K562 (cell line): Measurements from ENCODE around the gene ARHGEF1. TPM values are rescaled to one million over a fixed set of nuclear protein-coding genes. Genes with fewer than 3 reads are reported as not detected.

Experiments
- CHD7 ChIP-seq: fragments of 200-600 bp; sonication (generic); IDR thresholded peaks from one replicate; pipeline ENCODE4 v1.6.1; 2012; ENCODE audit warnings: mild to moderate bottlenecking, low read depth, low read length, inconsistent platforms
- E2F3 ChIP-seq: fragments of 250-450 bp; sonication (Bioruptor Pico); IDR thresholded peaks from 2 replicates; pipeline ENCODE4 v1.4.0; 2020; ENCODE audit warnings: mild to moderate bottlenecking
- HBP1 ChIP-seq: fragments of 450-650 bp; formaldehyde crosslinking; IDR thresholded peaks from 2 replicates; pipeline ENCODE4 v1.4.0; 2022; ENCODE audit warnings: missing genetic modification characterization
- HMBOX1 ChIP-seq: sonication (generic); IDR thresholded peaks from 2 replicates; pipeline ENCODE4 v1.6.1; 2016
- HNRNPK ChIP-seq: fragments of 200-400 bp; formaldehyde crosslinking; IDR thresholded peaks from one replicate; pipeline ENCODE4 v1.6.1; 2018; ENCODE audit warnings: mild to moderate bottlenecking, low read depth, low read length; ENCODE audit not compliant: poor library complexity, severe bottlenecking
- PHTF2 ChIP-seq: fragments of 250-450 bp; sonication (Bioruptor Pico); IDR thresholded peaks from 2 replicates; pipeline ENCODE4 v1.5.0; 2021; ENCODE audit warnings: mild to moderate bottlenecking
- RFX1 ChIP-seq: fragments of 450-650 bp; IDR thresholded peaks from 2 replicates; pipeline ENCODE4 v1.6.1; 2016; ENCODE audit warnings: mild to moderate bottlenecking, moderate library complexity
- ZNF174 ChIP-seq: fragments of 250-450 bp; sonication (Bioruptor Pico); IDR thresholded peaks from 2 replicates; pipeline ENCODE4 v1.4.0; 2020; ENCODE audit warnings: mild to moderate bottlenecking
- polyA plus RNA-seq, 8 experiments: library from polyadenylated mRNA; depleted of rRNA in 4 of 8; stranded (reverse) in 5 of 8; unstranded in 3 of 8; fragments of >200 nt; fragmentation: Nextera tagmentation in 2 of 8; fragmentation: Illumina TruSeq in 1 of 8; extraction: Ambion mirVana in 2 of 8; extraction: Trizol in 1 of 8; gene quantifications; 2 replicates each; pipeline versions ENCODE4 v1.2.1 to v1.2.3, GENCODE V29; 2011 to 2014; ENCODE audit warnings: inconsistent platforms in 1 of 8, missing spikeins in 1 of 8
- total RNA-seq, 7 experiments: library from RNA; depleted of rRNA in 6 of 7; stranded (reverse); fragments of >200 nt in 6 of 7; fragmentation: Illumina TruSeq in 2 of 7; extraction: Trizol in 2 of 7; gene quantifications; 2 replicates each; pipeline versions ENCODE4 v1.2.1 to v1.2.3, GENCODE V29; 2011 to 2021; ENCODE audit warnings: low replicate concordance in 1 of 7
- TF ChIP-seq, protein P1 (sequence below): sonication (generic); formaldehyde crosslinking; IDR thresholded peaks from 2 replicates; pipeline ENCODE4 v1.8.1; 2023; ENCODE audit warnings: mild to moderate bottlenecking, missing genetic modification reagents
- TF ChIP-seq, protein P2 (sequence below): fragments of 450-650 bp; IDR thresholded peaks from 2 replicates; pipeline ENCODE4 v1.6.1; 2016; ENCODE audit warnings: missing biosample characterization, missing genetic modification characterization

ARHGEF1 gene
- total and polyA plus RNA-seq, 9 of the 15 experiments (the other 6 are each of a cell fraction or from before 2014, with no cell fraction given), result 1.9 to 149 (median 29.8) TPM

DNA sequence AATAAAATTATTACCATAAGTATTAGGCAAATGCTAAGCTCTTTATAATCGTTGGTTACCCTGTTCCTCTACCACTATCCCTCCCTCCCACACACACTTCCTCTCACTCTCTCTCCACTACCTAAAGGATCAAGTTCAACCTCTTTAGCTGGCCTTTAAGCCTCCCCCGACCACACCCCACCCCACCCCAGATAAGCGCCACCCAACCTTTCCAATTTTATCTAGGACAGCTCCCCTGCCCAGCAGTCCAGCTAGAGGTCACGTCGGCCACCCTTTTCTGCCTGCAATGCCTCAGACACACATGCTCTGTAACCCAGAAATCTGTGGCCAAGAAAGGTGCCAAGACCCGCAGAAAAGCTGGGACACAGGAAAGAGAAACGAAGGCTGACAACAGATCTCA lies 39.6 kb upstream of the ARHGEF1 start (continued):
- TF ChIP-seq, protein P1, sequence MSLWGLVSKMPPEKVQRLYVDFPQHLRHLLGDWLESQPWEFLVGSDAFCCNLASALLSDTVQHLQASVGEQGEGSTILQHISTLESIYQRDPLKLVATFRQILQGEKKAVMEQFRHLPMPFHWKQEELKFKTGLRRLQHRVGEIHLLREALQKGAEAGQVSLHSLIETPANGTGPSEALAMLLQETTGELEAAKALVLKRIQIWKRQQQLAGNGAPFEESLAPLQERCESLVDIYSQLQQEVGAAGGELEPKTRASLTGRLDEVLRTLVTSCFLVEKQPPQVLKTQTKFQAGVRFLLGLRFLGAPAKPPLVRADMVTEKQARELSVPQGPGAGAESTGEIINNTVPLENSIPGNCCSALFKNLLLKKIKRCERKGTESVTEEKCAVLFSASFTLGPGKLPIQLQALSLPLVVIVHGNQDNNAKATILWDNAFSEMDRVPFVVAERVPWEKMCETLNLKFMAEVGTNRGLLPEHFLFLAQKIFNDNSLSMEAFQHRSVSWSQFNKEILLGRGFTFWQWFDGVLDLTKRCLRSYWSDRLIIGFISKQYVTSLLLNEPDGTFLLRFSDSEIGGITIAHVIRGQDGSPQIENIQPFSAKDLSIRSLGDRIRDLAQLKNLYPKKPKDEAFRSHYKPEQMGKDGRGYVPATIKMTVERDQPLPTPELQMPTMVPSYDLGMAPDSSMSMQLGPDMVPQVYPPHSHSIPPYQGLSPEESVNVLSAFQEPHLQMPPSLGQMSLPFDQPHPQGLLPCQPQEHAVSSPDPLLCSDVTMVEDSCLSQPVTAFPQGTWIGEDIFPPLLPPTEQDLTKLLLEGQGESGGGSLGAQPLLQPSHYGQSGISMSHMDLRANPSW, result no peak
- TF ChIP-seq PHTF2 (CRISPR knock-in tag) (no peak), E2F3 (CRISPR knock-in tag) (no peak), RFX1 (no peak), CHD7 (no peak), HMBOX1 (peak; percentile 86), HBP1 (CRISPR knock-in tag) (no peak), HNRNPK (no peak), ZNF174 (CRISPR knock-in tag) (no peak)
- TF ChIP-seq, protein P2, sequence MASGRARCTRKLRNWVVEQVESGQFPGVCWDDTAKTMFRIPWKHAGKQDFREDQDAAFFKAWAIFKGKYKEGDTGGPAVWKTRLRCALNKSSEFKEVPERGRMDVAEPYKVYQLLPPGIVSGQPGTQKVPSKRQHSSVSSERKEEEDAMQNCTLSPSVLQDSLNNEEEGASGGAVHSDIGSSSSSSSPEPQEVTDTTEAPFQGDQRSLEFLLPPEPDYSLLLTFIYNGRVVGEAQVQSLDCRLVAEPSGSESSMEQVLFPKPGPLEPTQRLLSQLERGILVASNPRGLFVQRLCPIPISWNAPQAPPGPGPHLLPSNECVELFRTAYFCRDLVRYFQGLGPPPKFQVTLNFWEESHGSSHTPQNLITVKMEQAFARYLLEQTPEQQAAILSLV (tag), result no peak
